H9 (cell line): Measurements from ENCODE around the gene CPA3. TPM values are rescaled to one million over a fixed set of nuclear protein-coding genes. Genes with fewer than 3 reads are reported as not detected.

Experiments
- DNase-seq: peaks from one replicate; pipeline ENCODE4 v3.0.0-alpha.2; 2017
- H2AFZ ChIP-seq: one replicate; pipeline ENCODE4 v1.6.1; 2013; ENCODE audit warnings: mild to moderate bottlenecking, low read length, control low read depth, moderate library complexity
- H2AK5ac ChIP-seq: 2 replicates; pipeline ENCODE4 v1.6.1; 2013; ENCODE audit warnings: low read length, control low read depth, mixed read lengths; ENCODE audit not compliant: insufficient read length
- H2BK120ac ChIP-seq: one replicate; pipeline ENCODE4 v1.6.1; 2013; ENCODE audit warnings: low read depth, mild to moderate bottlenecking, low read length, control low read depth, inconsistent platforms; ENCODE audit not compliant: poor library complexity, severe bottlenecking
- H2BK12ac ChIP-seq: 2 replicates; pipeline ENCODE4 v1.6.1; 2013; ENCODE audit warnings: low read length, control low read depth, mixed read lengths, low read depth; ENCODE audit not compliant: insufficient read length
- H2BK15ac ChIP-seq: 2 replicates; pipeline ENCODE4 v1.6.1; 2013; ENCODE audit warnings: low read depth, low read length, control low read depth
- H2BK20ac ChIP-seq: one replicate; pipeline ENCODE4 v1.6.1; 2013; ENCODE audit warnings: low read depth, mild to moderate bottlenecking, low read length, control low read depth, inconsistent platforms; ENCODE audit not compliant: poor library complexity, severe bottlenecking
- H2BK5ac ChIP-seq: 2 replicates; pipeline ENCODE4 v1.6.1; 2013; ENCODE audit warnings: low read length, control low read depth, mixed read lengths; ENCODE audit not compliant: insufficient read length
- H3K14ac ChIP-seq: 2 replicates; pipeline ENCODE4 v1.6.1; 2013; ENCODE audit warnings: low read length, control low read depth; ENCODE audit not compliant: insufficient read depth
- H3K18ac ChIP-seq: 2 replicates; pipeline ENCODE4 v1.6.1; 2013; ENCODE audit warnings: low read depth, mild to moderate bottlenecking, mixed read lengths, low read length, control low read depth; ENCODE audit not compliant: insufficient read length
- H3K23ac ChIP-seq: 2 replicates; pipeline ENCODE4 v1.6.1; 2013; ENCODE audit warnings: low read length, control low read depth, mixed read lengths, low read depth; ENCODE audit not compliant: insufficient read length
- H3K23me2 ChIP-seq: 2 replicates; pipeline ENCODE4 v1.6.1; 2013; ENCODE audit warnings: low read depth, mild to moderate bottlenecking, mixed read lengths, low read length, control low read depth; ENCODE audit not compliant: insufficient read length, poor library complexity, severe bottlenecking
- H3K27ac ChIP-seq: 2 replicates; pipeline ENCODE4 v1.5.1; 2013; ENCODE audit warnings: low read length, control low read depth, mixed read lengths, low read depth; ENCODE audit not compliant: insufficient read length
- H3K27me3 ChIP-seq: 2 replicates; pipeline ENCODE4 v1.6.1; 2013; ENCODE audit warnings: low read length, control low read depth, inconsistent platforms; ENCODE audit not compliant: insufficient read depth
- H3K4ac ChIP-seq: 2 replicates; pipeline ENCODE4 v1.6.1; 2013; ENCODE audit warnings: low read depth, mild to moderate bottlenecking, control low read depth, inconsistent platforms, low read length, moderate library complexity
- H3K4me1 ChIP-seq: 2 replicates; pipeline ENCODE4 v1.6.1; 2013; ENCODE audit warnings: low read length, control low read depth, inconsistent platforms; ENCODE audit not compliant: insufficient read depth
- H3K4me2 ChIP-seq: 2 replicates; pipeline ENCODE4 v1.6.1; 2013; ENCODE audit warnings: low read length, control low read depth, mixed read lengths; ENCODE audit not compliant: insufficient read length, insufficient read depth
- H3K56ac ChIP-seq: 2 replicates; pipeline ENCODE4 v1.6.1; 2013; ENCODE audit warnings: low read depth, mild to moderate bottlenecking, mixed read lengths, low read length, control low read depth; ENCODE audit not compliant: insufficient read length
- H3K79me1 ChIP-seq: 2 replicates; pipeline ENCODE4 v1.6.1; 2013; ENCODE audit warnings: low read depth, mild to moderate bottlenecking, moderate library complexity, low read length, control low read depth, inconsistent platforms; ENCODE audit not compliant: insufficient read depth, poor library complexity, severe bottlenecking
- H3K79me2 ChIP-seq: 2 replicates; pipeline ENCODE4 v1.6.1; 2013; ENCODE audit warnings: low read length, control low read depth, inconsistent platforms; ENCODE audit not compliant: insufficient read depth
- H3K9ac ChIP-seq: 2 replicates; pipeline ENCODE4 v1.6.1; 2013; ENCODE audit warnings: low read length, control low read depth, mixed read lengths; ENCODE audit not compliant: insufficient read length; ENCODE audit errors: extremely low read depth
- H3K9me3 ChIP-seq: one replicate; pipeline ENCODE4 v1.6.1; 2013; ENCODE audit warnings: low read depth, low read length, inconsistent platforms; ENCODE audit not compliant: control insufficient read depth
- H3T11ph ChIP-seq: one replicate; pipeline ENCODE4 v1.6.1; 2013; ENCODE audit warnings: mild to moderate bottlenecking, low read length, control low read depth, inconsistent platforms
- H4K20me1 ChIP-seq: one replicate; pipeline ENCODE4 v1.6.1; 2013; ENCODE audit not compliant: control insufficient read depth, insufficient read length, insufficient read depth
- H4K5ac ChIP-seq: 2 replicates; pipeline ENCODE4 v1.6.1; 2013; ENCODE audit warnings: low read depth, mild to moderate bottlenecking, mixed read lengths, low read length, control low read depth; ENCODE audit not compliant: insufficient read length
- H4K8ac ChIP-seq: replicated peaks from 2 replicates; pipeline ENCODE4 v1.6.1; 2013; ENCODE audit warnings: low read length, control low read depth, mixed read lengths, low read depth; ENCODE audit not compliant: insufficient read length
- H4K91ac ChIP-seq: 2 replicates; pipeline ENCODE4 v1.6.1; 2013; ENCODE audit warnings: low read depth, mild to moderate bottlenecking, moderate library complexity, mixed read lengths, low read length, control low read depth; ENCODE audit not compliant: insufficient read length
- H3K27ac Mint-ChIP-seq, 3 experiments: 2 replicates in 2 of 3; 3 replicates in 1 of 3; pipeline ENCODE4 v1.8.0; 2020 to 2021; ENCODE audit warnings: mixed read lengths in 3 of 3, mild to moderate bottlenecking in 1 of 3, moderate library complexity in 1 of 3
- H3K27me3 Mint-ChIP-seq: 2 replicates; pipeline ENCODE4 v1.8.0; 2021; ENCODE audit warnings: low read depth, mild to moderate bottlenecking, moderate library complexity, mixed read lengths
- H3K36me3 Mint-ChIP-seq, 3 experiments: 2 replicates in 2 of 3; 3 replicates in 1 of 3; pipeline ENCODE4 v1.8.0; 2020 to 2021; ENCODE audit warnings: low read depth in 3 of 3, mixed read lengths in 3 of 3; ENCODE audit not compliant: insufficient read depth in 1 of 3
- H3K4me1 Mint-ChIP-seq, 2 experiments: 2 replicates each; pipeline ENCODE4 v1.8.0; 2020; ENCODE audit warnings: mixed read lengths in 2 of 2
- H3K4me3 Mint-ChIP-seq, 2 experiments: 2 replicates in 1 of 2; 3 replicates in 1 of 2; pipeline ENCODE4 v1.8.0; 2020 to 2021; ENCODE audit warnings: mild to moderate bottlenecking in 2 of 2, mixed read lengths in 2 of 2, moderate library complexity in 1 of 2
- H3K9me3 Mint-ChIP-seq, 2 experiments: 2 replicates in 1 of 2; 3 replicates in 1 of 2; pipeline ENCODE4 v1.8.0; 2020; ENCODE audit warnings: mild to moderate bottlenecking in 2 of 2, mixed read lengths in 2 of 2, moderate library complexity in 1 of 2
- CTCF ChIP-seq: fragments of 200-600 bp; sonication (generic); conservative IDR thresholded peaks from 3 replicates; pipeline ENCODE4 v1.8.0; 2021; ENCODE audit warnings: antibody characterized with exemption, mild to moderate bottlenecking
- total RNA-seq: library from RNA; stranded (reverse); gene quantifications from 2 replicates; pipeline ENCODE4 v1.2.1, GENCODE V29; 2021

CPA3 gene
- total RNA-seq, 1 experiment from 2014 or later = not detected

GRCh38 chr3:148879256-148879655 is 14.2 kb downstream of the CPA3 start:
- Mint-ChIP-seq H3K27me3 (no peaks in the 10 kb centered on the region), H3K4me1 (no peaks in the 10 kb centered on the region), H3K9me3 (no peaks in the 10 kb centered on the region), H3K27ac (no peak overlapping the region), H3K36me3 (no peaks in the 10 kb centered on the region), H3K4me3 (no peak overlapping the region)
- H3K4ac ChIP-seq = no peak overlapping the region
- H3K4me1 ChIP-seq = no peaks in the 10 kb centered on the region
- no peak overlapping the region for H3K14ac ChIP-seq
- H2BK120ac ChIP-seq = no peak overlapping the region
- no peak overlapping the region for H2BK20ac ChIP-seq
- H2BK15ac ChIP-seq = no peak overlapping the region
- H3K79me2 ChIP-seq = no peaks in the 10 kb centered on the region
- H4K91ac ChIP-seq = no peak overlapping the region
- no peak overlapping the region for H2AK5ac ChIP-seq
- H3K4me2 ChIP-seq = no peak overlapping the region
- no peaks in the 10 kb centered on the region for H3K9me3 ChIP-seq
- no peak overlapping the region for H4K5ac ChIP-seq
- no peak overlapping the region for H3K23ac ChIP-seq
- H3K27me3 ChIP-seq = no peaks in the 10 kb centered on the region
- no peak overlapping the region for H3K9ac ChIP-seq
- no peak overlapping the region for H2AFZ ChIP-seq
- H3T11ph ChIP-seq = no peak overlapping the region
- no peak overlapping the region for H3K18ac ChIP-seq
- no peaks in the 10 kb centered on the region for H3K23me2 ChIP-seq
- H2BK5ac ChIP-seq = no peak overlapping the region
- H3K79me1 ChIP-seq = no peaks in the 10 kb centered on the region
- no peak overlapping the region for H2BK12ac ChIP-seq
- H4K8ac ChIP-seq = no peak overlapping the region
- TF ChIP-seq CTCF = no peak
- DNase-seq = no peak
- no peaks in the 10 kb centered on the region for H4K20me1 ChIP-seq
- H3K27ac ChIP-seq = no peak overlapping the region
- H3K56ac ChIP-seq = no peak overlapping the region
